Activated naive CD8-positive, alpha-beta T cell treated with anti-CD3 and anti-CD28 coated beads, Interleukin-2, amount 50 U/mL, for 16 hours (primary cell): Measurements from ENCODE around the gene TRIM22.
"Not testable (repeated sequence)": the region's sequence is repeated elsewhere in the genome, so short reads cannot be mapped to it uniquely, and the experiment has no call there.

ENCODE experiments used
- DNase-seq: peaks from one replicate; pipeline ENCODE4 v3.0.0-alpha.2; 2020; ENCODE audit warnings: low read depth, low spot score

The TRIM22 gene

GRCh38 chr11:5689551-5689983 is at the start of gene TRIM22:
Gene TRIM22, plus strand, starts transcription at chr11:5689790. Its CDS starts 6,443 bp downstream, at chr11:5696233.
- DNase-seq = peak; percentile 10

- DNase-seq = no peak
Observed at GRCh38 chr11:5639953-5640352, 49.6 kb upstream of the TRIM22 start.

GRCh38 chr11:5643585-5643984 is 46.0 kb upstream of the TRIM22 start:
- DNase-seq = no peak

GRCh38 chr11:5646139-5646538 is 43.5 kb upstream of the TRIM22 start:
- no peak for DNase-seq

GRCh38 chr11:5655474-5655873 is 34.1 kb upstream of the TRIM22 start:
- no peak for DNase-seq

- DNase-seq = not testable (repeated sequence)
Observed at GRCh38 chr11:5656956-5657355, 32.6 kb upstream of the TRIM22 start.

- DNase-seq = no peak
Observed at GRCh38 chr11:5658318-5658717, 31.3 kb upstream of the TRIM22 start.

GRCh38 chr11:5663511-5663910 is 26.1 kb upstream of the TRIM22 start:
- DNase-seq = no peak

GRCh38 chr11:5665051-5665570 is 24.5 kb upstream of the TRIM22 start:
- no peak for DNase-seq

GRCh38 chr11:5665746-5666401 is 23.7 kb upstream of the TRIM22 start:
- DNase-seq = no peak

GRCh38 chr11:5666402-5666793 is 23.2 kb upstream of the TRIM22 start:
- no peak for DNase-seq

GRCh38 chr11:5671831-5672230 is 17.8 kb upstream of the TRIM22 start:
- DNase-seq = no peak

GRCh38 chr11:5674391-5674790 is 15.2 kb upstream of the TRIM22 start:
- no peak for DNase-seq

GRCh38 chr11:5679811-5680210 is 9.8 kb upstream of the TRIM22 start:
- DNase-seq = no peak

GRCh38 chr11:5682890-5683441 is 6.6 kb upstream of the TRIM22 start:
- not testable (repeated sequence) for DNase-seq

GRCh38 chr11:5683620-5684019 is 6.0 kb upstream of the TRIM22 start:
- not testable (repeated sequence) for DNase-seq

- DNase-seq = no peak
Observed at GRCh38 chr11:5684036-5684645, 5.4 kb upstream of the TRIM22 start.

GRCh38 chr11:5684646-5685362 is 4.8 kb upstream of the TRIM22 start, which contains the start of gene TRIM5:
Gene TRIM5, minus strand, starts transcription at chr11:5685074. Its CDS starts 4,897 bp downstream, at chr11:5680177.
- DNase-seq = peak; percentile 66

GRCh38 chr11:5686426-5686825 is 3.2 kb upstream of the TRIM22 start:
- no peak for DNase-seq

- DNase-seq = no peak
Observed at GRCh38 chr11:5688482-5688881, 1.1 kb upstream of the TRIM22 start.

- no peak for DNase-seq
Observed at GRCh38 chr11:5690216-5690615, 626 bp downstream of the TRIM22 start.

GRCh38 chr11:5690736-5691135 is 1.1 kb downstream of the TRIM22 start:
- no peak for DNase-seq
